Smooth muscle cell (in vitro differentiated cells): ENCODE data around the gene HYDIN. TPM values are rescaled to one million over a fixed set of nuclear protein-coding genes. Genes with fewer than 3 reads are reported as not detected.
"Not testable (repeated sequence)": the region's sequence is repeated elsewhere in the genome, so short reads cannot be mapped to it uniquely, and the experiment has no call there.

ENCODE experiments used
- DNase-seq: peaks from one replicate; lab custom pipeline; 2025; ENCODE audit not compliant: unreplicated experiment; lab: John Stamatoyannopoulos, UW
- H2AFZ ChIP-seq: fragments of 200-600 bp; sonication (generic); 2 replicates; pipeline ENCODE4 v1.6.0; 2016; ENCODE audit warnings: antibody characterized with exemption, low read depth, mild to moderate bottlenecking
- H3F3A ChIP-seq: fragments of 200-600 bp; sonication (generic); 2 replicates; pipeline ENCODE4 v1.6.0; 2017; ENCODE audit warnings: antibody characterized with exemption, low read depth
- H3K27ac ChIP-seq: fragments of 200-600 bp; sonication (generic); 2 replicates; pipeline ENCODE4 v1.5.1; 2016; ENCODE audit warnings: low read depth, mild to moderate bottlenecking
- H3K27me3 ChIP-seq: fragments of 200-600 bp; sonication (generic); 2 replicates; pipeline ENCODE4 v1.6.1; 2016; ENCODE audit warnings: low read depth, mild to moderate bottlenecking
- H3K36me3 ChIP-seq: fragments of 200-600 bp; sonication (generic); 2 replicates; pipeline ENCODE4 v1.5.1; 2016; ENCODE audit warnings: low read depth
- H3K4me1 ChIP-seq: fragments of 200-600 bp; sonication (generic); 2 replicates; pipeline ENCODE4 v1.5.1; 2016; ENCODE audit warnings: low read depth
- H3K4me2 ChIP-seq: fragments of 200-600 bp; sonication (generic); 2 replicates; pipeline ENCODE4 v1.6.0; 2016; ENCODE audit warnings: mild to moderate bottlenecking
- H3K4me3 ChIP-seq: fragments of 200-600 bp; sonication (generic); 2 replicates; pipeline ENCODE4 v1.5.1; 2016; ENCODE audit warnings: mild to moderate bottlenecking
- H3K79me2 ChIP-seq: fragments of 200-600 bp; sonication (generic); 2 replicates; pipeline ENCODE4 v1.6.0; 2016; ENCODE audit warnings: low read depth, mild to moderate bottlenecking
- H3K9ac ChIP-seq: fragments of 200-600 bp; sonication (generic); 2 replicates; pipeline ENCODE4 v1.6.0; 2016; ENCODE audit warnings: low read depth
- H3K9me3 ChIP-seq: fragments of 200-600 bp; sonication (generic); replicated peaks from 2 replicates; pipeline ENCODE4 v1.5.1; 2016; ENCODE audit warnings: low read depth
- H4K20me1 ChIP-seq: fragments of 200-600 bp; sonication (generic); 2 replicates; pipeline ENCODE4 v1.6.0; 2016; ENCODE audit warnings: low read depth
- WGBS: methylation state at CpG from one replicate; pipeline ENCODE4 v1.1.7; 2016; ENCODE audit warnings: low lambda C conversion rate; 5-methylcytosine and 5-hydroxymethylcytosine counted together
- polyA plus RNA-seq: library from polyadenylated mRNA; unstranded; fragments of >200 nt; fragmentation: Nextera tagmentation; extraction: Ambion mirVana; gene quantifications from 2 replicates; pipeline ENCODE4 v1.2.1, GENCODE V29; 2016
- total RNA-seq: library from RNA; depleted of rRNA; stranded (reverse); fragments of >200 nt; gene quantifications from 2 replicates; pipeline ENCODE4 v1.2.3, GENCODE V29; 2014
- TF ChIP-seq, protein P1 (sequence below): fragments of 200-600 bp; sonication (generic); IDR thresholded peaks from 2 replicates; pipeline ENCODE4 v1.5.1; 2017; ENCODE audit warnings: borderline replicate concordance, mild to moderate bottlenecking, antibody characterized with exemption; ENCODE audit not compliant: insufficient read depth, poor library complexity, severe bottlenecking

The HYDIN gene
- total and polyA plus RNA-seq, 2 experiments from 2014 or later = 0.41 to 0.45 TPM

GRCh38 chr16:70999735-71000134 is 230.8 kb downstream of the HYDIN start:
- H3F3A ChIP-seq, H3K9ac ChIP-seq, H3K9me3 ChIP-seq, H3K36me3 ChIP-seq, H3K4me3 ChIP-seq, H4K20me1 ChIP-seq, H3K4me1 ChIP-seq, H3K4me2 ChIP-seq, H2AFZ ChIP-seq, H3K27ac ChIP-seq, DNase-seq, H3K79me2 ChIP-seq, H3K27me3 ChIP-seq: not testable (repeated sequence)
- WGBS = 43% methylated on average over 2 of the region's 2 CpGs
- TF ChIP-seq, protein P1, sequence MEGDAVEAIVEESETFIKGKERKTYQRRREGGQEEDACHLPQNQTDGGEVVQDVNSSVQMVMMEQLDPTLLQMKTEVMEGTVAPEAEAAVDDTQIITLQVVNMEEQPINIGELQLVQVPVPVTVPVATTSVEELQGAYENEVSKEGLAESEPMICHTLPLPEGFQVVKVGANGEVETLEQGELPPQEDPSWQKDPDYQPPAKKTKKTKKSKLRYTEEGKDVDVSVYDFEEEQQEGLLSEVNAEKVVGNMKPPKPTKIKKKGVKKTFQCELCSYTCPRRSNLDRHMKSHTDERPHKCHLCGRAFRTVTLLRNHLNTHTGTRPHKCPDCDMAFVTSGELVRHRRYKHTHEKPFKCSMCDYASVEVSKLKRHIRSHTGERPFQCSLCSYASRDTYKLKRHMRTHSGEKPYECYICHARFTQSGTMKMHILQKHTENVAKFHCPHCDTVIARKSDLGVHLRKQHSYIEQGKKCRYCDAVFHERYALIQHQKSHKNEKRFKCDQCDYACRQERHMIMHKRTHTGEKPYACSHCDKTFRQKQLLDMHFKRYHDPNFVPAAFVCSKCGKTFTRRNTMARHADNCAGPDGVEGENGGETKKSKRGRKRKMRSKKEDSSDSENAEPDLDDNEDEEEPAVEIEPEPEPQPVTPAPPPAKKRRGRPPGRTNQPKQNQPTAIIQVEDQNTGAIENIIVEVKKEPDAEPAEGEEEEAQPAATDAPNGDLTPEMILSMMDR = peak; percentile 35

- DNase-seq, H3K9ac ChIP-seq, H4K20me1 ChIP-seq, H3K27ac ChIP-seq, H3F3A ChIP-seq, H3K4me2 ChIP-seq, H3K4me1 ChIP-seq, H3K9me3 ChIP-seq, H3K27me3 ChIP-seq, H3K79me2 ChIP-seq, H3K36me3 ChIP-seq, H3K4me3 ChIP-seq, H2AFZ ChIP-seq: not testable (repeated sequence)
- WGBS = 84% methylated on average over 2 of the region's 2 CpGs
Observed at GRCh38 chr16:70995799-70996198, 234.7 kb downstream of the HYDIN start.

- 80% methylated on average over 4 of the region's 4 CpGs for WGBS
- H3K27me3 ChIP-seq, H3K9me3 ChIP-seq, H3K27ac ChIP-seq, H3K36me3 ChIP-seq, H3K79me2 ChIP-seq, H3K9ac ChIP-seq, H3K4me2 ChIP-seq, H3F3A ChIP-seq, H2AFZ ChIP-seq, DNase-seq, H3K4me1 ChIP-seq, H3K4me3 ChIP-seq, H4K20me1 ChIP-seq: not testable (repeated sequence)
Observed at GRCh38 chr16:70992511-70992910, 238.0 kb downstream of the HYDIN start.

DNA sequence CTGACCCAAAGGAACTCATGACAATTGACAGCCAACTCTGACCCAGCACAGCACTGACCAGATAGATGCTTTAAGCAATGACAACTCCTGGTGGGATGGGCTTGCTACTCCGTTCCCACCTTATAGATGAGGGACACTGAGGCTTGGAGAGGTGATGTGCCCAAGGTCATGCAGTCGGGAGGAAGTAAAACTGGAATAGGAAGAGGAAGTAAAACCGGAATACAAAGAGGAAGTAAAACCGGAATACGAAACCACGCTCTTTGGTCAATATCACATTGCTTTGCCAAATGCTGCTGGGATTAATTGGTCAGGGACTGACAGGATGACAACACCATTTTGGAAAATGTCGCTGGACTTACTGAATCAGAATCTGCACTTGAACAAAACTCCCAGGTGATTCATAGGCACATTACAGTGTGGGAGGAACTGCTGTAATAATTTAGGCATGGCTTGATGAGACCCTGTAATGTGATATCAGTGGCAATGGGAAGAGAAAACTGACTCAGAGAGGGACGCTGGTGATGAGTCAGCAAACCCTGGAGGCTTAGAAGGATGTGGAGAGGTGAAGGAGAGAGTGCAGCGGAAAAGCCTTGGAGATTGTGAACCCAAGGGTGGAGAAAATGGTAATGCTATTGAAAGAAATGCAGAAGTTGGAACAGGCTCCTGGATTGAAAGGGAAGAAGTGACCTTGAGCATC is 243.4 kb downstream of the HYDIN start:
- WGBS = 69% methylated on average over 6 of the region's 9 CpGs
- H3K27me3 ChIP-seq, H2AFZ ChIP-seq, H3K27ac ChIP-seq, H3F3A ChIP-seq, DNase-seq, H3K4me2 ChIP-seq, H3K79me2 ChIP-seq, H3K4me3 ChIP-seq, H4K20me1 ChIP-seq, H3K9me3 ChIP-seq, H3K9ac ChIP-seq, H3K4me1 ChIP-seq, H3K36me3 ChIP-seq: not testable (repeated sequence)

DNA sequence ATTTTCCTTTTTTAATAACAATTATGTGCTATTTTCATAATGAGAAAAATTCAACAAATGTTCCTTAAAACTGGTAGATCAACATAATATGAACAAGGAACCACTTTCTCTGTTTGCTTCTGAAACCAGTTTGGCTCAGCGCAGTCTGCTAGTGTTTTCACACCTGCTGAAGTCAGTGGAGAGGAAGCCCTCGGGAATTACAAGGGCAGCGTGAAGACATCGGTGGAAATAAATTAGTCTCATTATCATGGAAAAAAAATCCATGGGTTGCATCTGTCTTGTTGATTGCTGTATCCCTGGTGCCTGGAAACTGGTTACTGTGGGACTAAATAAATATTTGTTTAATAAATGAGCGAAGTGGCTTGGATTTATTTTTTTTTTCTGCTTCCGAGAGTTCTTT is 245.8 kb downstream of the HYDIN start:
- not testable (repeated sequence) for H3K79me2 ChIP-seq, H3K4me1 ChIP-seq, H3K9me3 ChIP-seq, H3F3A ChIP-seq, H4K20me1 ChIP-seq, H3K27me3 ChIP-seq, H3K4me2 ChIP-seq, H2AFZ ChIP-seq, H3K27ac ChIP-seq, H3K9ac ChIP-seq, DNase-seq, H3K36me3 ChIP-seq, H3K4me3 ChIP-seq
- 78% methylated on average over 6 of the region's 6 CpGs for WGBS

DNA sequence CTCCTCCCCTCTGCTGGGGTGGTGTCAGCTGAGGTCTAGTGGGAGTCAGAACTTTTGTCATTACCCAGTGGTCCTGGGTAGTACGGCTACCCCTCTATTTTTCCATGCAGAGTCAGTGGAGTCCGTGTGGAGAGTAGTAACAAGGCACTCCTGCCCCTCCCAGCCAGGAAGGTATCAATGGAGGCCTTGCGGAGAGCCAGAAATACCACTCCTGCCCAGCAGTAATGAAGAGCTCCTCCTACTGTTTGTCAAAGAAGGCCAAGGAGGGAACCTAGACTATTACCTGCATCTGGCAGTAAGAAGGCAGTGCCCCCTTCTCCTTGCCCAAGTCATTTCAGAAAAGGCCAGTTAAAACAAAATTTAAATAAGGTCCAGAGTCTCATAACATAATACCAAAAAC is 262.2 kb downstream of the HYDIN start:
- H4K20me1 ChIP-seq, H3F3A ChIP-seq: not testable (repeated sequence)
- WGBS = 33% methylated on average over 2 of the region's 3 CpGs

GRCh38 chr16:70960169-70960568 is 270.4 kb downstream of the HYDIN start:
- not testable (repeated sequence) for H3K27ac ChIP-seq, H3K79me2 ChIP-seq

More for the DNA sequence above, 262.2 kb downstream of the HYDIN start:
- not testable (repeated sequence) for H3K9me3 ChIP-seq, H2AFZ ChIP-seq, H3K79me2 ChIP-seq, H3K4me3 ChIP-seq, H3K27me3 ChIP-seq, DNase-seq, H3K4me1 ChIP-seq, H3K4me2 ChIP-seq, H3K27ac ChIP-seq, H3K9ac ChIP-seq, H3K36me3 ChIP-seq

DNA sequence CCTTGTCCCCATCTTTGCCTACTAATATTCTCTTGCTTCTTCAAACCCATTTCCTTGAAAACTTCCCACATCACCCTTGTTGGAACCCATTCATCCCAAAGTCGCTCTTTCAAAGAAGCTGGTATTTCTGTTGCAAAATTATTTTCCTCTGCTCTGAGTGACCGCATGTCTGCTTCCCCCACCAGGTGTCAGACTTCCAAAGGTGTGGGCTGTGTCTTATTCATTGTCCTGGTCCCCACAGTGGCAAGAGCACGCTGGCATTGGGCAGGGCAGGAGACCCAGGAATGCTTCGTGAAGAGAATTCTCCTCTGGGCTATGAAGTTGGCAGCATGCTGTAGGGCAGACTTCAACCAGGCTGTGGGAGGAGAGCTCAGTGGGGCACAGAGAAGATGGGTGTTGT is 275.6 kb downstream of the HYDIN start:
- H3K79me2 ChIP-seq, H3K27me3 ChIP-seq, H3K4me1 ChIP-seq, H3K9ac ChIP-seq, H3K27ac ChIP-seq, H3K4me2 ChIP-seq, H4K20me1 ChIP-seq, H3K9me3 ChIP-seq, H3K36me3 ChIP-seq, DNase-seq, H2AFZ ChIP-seq, H3F3A ChIP-seq, H3K4me3 ChIP-seq: not testable (repeated sequence)
- 81% methylated on average over 4 of the region's 4 CpGs for WGBS

More at GRCh38 chr16:70960169-70960568, 270.4 kb downstream of the HYDIN start:
- H4K20me1 ChIP-seq, H3K9ac ChIP-seq, H3K4me2 ChIP-seq, H3K36me3 ChIP-seq, H3K27me3 ChIP-seq, H2AFZ ChIP-seq, H3K4me1 ChIP-seq, DNase-seq, H3K4me3 ChIP-seq, H3K9me3 ChIP-seq, H3F3A ChIP-seq: not testable (repeated sequence)
- 91% methylated on average over 2 of the region's 3 CpGs for WGBS
